Kasumi-1 (cell line): ENCODE measurements around the gene ANO1.
A peak's percentile ranks its signal among the peaks of the same experiment; 100 is the strongest.

ENCODE experiments used
- DNase-seq, 2 experiments: peaks; one replicate each; lab custom pipeline; 2025; lab: John Stamatoyannopoulos, UW

ANO1 gene

DNA sequence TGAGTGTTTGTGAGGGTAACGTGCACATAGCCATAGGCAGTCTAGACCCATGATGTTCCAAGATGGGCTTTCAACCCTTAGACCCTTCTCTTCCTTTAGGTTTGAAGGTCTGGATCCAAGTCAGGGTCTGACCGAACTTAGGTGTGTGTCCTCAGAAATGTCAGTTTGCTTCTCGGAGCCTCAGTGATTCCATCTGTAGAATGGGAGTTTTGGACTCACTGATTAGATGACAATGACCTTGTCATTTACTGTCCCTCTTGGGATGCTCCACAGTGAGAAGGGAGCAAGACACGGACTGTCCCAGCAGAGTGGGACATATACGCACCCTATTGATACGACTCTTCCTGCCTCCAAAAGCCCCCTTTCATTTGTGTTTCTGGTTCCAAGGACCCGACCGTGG is 37.7 kb downstream of the ANO1 start:
- no peak for DNase-seq

DNA sequence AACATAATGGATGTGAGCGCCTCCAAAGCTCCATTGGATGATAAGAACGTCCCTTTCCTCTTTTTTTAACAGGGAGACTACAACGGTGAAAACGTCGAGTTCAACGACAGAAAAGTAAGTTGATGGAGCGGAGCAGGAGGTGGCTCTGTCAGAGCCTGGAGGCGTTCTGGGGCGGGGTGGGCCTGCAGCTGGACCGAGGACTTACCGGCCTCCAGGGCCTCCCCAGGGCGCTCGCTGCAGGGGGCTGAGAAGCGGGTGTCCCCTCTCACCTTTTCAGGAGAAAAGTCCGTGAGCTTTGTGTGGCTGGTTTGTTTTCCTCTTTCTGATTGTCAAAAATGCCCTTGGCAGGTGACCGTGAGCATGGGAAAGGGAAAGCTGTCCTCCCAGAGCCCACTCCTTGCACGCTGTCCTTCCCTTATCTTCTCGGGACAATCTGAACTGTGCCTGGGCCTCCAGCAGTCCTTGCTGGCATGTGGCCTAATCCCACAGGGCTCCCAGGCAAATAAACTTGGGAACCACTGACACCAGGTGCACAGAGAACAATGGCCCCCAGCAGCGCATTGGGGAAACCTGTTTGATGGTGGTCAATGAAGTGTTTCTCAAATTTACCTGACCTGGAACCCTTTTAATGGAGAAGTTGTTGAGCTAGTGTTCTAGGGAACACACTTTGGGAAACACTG is 38.4 kb downstream of the ANO1 start:
- no peak for DNase-seq

DNA sequence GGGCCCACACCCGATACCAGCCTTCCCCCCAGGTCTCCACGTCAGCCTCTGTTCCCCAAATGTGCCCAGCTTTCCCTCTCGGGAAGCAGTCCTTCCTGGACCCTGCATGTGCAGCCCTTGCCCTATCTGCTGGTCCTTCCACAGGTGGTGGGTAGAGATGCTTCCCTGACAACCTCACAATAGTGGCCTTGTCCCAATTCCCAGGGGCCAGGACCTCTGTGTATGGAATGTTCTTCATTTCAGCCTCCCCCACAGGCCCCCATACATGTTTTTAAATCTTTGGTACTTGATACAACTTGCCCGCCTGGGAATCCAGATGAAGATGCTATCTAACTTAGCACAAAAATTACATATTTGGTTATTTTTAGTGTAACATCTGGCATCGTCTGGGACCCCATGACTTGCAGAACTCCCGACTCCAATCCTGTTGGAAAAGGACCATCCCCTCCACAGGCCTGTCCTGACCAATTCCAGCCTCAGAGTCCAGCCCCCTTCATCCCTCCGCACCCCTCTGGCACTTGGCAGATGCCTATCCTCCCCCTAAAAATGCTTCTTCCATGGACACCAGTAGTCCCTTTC is 39.5 kb downstream of the ANO1 start:
- DNase-seq: no peak

DNA sequence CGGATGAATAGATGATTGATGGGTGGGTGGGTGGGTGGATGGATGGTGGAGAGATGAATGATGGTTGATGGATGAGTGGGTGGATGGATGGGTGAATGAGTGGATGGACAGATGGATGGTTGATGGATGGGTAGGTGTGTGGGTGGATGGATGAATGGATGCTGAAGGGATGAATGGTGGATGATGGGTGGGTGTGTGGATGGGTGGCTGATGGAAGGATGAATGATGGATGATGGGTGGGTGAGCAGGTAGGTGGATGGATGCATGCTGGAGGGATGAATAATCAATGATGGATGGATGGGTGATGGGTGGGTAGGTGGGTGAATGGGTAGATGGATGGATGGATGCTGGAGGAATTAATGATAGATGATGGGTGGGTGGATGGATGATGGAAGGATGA is 40.5 kb downstream of the ANO1 start:
- DNase-seq: no peak

DNA sequence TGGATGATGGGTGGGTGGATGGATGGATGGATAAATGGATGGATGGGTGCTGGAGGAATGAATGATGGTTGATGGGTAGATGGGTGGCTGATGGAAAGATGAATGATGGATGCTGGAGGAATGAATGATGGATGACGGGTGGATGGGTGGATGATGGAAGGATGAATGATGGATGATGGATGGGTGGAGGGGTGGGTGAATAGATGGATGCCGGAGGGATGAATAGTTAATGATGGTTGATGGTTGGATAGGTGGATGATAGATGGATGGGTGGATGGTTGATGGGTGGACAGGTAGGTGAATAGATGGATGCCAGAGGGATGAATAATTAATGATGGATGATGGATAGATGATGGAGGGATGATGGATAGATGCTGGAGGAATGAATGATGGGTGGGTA is 41.4 kb downstream of the ANO1 start:
- no peak for DNase-seq

DNA sequence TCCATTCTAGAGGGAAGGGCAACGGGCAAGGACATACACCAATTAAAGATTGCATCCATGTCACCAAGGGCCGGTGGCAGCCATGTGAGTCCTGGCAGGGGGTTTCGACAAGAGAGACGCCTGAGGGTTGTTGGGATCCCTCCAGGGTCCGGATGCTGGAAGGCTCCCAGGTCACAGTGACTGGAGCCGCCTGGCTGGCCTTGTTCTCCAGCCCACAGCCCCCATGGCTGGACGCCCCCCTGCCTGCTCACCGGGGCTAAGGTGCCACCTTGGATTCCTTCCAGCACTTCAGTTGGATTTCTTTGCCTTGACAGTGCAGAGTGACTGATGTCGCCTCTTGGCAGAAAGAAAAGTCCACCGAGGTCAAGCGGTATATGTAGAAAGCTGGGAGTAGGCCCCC is 42.6 kb downstream of the ANO1 start:
- no peak for DNase-seq

DNA sequence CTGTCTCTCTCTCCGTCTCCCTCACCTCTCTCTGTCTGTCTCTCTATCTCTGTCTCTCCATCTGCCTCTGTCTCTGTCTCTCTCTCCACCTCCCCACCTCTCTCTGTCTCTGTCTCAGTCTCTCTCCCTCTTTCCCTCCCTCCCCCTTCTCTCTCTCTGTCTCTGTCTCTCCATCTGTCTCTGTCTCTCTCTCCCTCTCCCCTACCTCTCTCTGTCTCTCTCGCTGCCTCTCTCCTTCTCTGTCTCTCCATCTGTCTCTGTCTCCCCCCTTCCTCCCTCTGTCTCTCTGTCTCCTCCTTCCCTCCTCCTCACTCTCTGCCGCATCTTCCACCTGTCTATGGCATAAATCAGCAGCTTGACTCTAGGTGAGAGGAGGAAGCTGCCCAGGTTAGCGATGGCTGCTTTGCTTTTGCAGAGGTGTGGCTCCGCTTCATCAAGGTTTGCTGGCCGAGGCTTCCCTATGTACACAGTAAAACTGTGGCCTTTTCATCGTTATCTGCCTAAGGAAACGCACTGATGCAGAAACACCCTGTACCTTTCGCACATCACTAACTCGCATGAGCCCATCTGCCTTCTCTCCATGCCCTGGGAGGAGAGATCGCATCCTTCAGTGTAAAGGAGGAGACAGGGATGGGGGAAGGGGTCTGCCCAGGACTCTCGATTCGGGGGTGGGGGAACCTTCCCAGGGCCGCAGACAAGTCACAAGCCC is 44.5 kb downstream of the ANO1 start:
- DNase-seq: no peak

DNA sequence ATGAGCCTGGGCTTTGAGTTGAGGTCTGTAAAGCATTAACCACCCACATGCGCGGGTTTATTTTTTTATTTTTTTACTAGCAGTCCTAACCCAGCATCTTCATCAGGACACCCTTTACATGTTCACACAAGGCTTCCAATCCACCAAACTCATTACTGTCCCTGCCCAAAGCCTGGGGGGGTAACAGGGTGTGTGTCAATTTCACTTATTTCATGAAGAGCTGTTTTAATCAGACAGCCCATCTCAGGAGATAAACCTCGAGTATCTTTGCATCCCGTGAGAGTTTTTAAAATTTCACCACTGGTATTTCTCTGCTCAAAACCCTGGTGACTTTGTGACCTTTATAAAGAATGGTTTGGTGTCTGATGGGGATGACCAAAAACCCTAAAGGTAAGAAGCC is 45.6 kb downstream of the ANO1 start:
- no peak for DNase-seq

DNA sequence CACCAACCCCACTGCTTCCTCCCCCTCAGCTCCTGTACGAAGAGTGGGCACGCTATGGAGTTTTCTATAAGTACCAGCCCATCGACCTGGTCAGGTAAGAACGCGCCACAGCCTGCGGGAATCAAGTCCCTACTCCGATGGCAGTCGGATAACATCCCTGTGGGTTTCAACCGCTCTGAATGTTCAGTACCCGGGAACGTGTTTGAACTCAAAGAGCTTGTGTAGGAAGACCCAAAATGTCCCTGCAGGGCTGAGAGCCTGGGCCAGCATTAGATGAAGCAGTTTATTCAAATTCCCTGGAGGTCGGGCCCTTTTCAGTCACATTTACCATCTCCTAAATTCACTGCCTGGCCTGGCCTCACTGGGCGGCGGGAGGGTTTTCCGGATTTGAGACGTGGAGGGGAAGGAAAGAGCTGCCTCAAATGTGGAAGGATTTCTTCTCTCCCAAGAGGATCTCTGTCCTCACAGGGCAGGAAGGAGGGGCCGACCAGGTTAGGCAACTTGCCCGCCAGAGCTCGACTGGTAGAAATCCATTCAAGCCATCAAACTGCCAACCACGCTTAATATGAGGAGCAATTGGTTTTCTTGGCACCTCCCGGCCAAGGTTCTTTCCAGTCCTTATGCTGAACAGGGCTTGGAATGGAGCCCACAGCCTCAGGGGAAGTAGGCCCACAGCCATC is 46.3 kb downstream of the ANO1 start:
- DNase-seq: no peak

DNA sequence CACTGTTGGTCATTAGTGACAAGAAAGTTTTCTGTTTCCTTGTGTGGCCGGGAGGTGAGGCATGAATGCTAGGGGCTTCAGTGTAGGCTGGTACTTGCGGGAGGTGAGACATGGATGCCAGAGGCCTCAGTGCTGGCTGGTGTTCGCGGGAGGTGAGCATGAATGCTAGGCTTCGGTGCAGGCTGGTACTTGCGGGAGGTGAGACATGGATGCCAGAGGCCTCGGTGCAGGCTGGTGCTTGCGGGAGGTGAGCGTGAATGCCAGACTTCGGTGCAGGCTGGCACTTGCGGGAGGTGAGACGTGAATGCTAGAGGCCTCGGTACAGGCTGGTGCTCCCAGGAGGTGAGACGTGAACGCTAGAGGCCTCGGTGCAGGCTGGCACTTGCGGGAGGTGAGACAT is 48.4 kb downstream of the ANO1 start:
- no peak for DNase-seq

DNA sequence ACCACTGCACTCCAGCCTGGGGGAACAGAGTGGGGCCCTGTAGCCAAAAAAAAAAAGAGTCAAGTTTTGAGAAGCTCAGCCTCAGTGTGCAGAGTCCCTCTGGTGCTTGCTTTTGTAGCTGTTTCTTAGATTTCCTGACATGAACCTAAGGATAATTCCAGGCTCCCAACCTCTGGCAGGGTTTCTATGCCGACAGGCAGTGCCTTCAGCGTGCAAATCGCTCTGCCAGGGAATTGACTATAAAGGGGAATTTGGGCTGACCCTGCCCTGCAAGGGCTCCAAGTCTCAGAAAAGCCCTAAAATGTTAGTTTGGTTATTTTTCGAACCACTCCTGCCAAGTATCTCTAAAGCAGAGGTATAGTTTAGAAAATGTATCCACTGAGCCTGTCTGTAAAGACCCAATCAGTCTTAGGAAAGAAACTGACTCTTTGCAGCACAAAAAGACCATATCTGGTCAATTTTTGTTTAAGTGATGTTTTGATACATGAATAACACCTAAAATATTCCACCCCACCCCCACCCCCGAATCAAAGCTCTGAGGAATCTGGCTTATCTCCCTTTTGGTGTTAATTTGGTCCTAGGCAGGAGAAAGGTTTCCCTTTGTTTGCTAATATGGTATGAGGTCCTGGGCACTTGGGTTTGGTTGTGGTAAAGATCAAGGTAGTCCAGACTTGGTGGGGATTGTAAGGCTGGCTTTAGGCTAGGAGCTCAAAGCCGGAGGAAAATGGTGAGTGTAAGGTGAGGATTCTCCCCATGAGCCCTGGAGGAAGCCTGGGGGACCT is 49.7 kb downstream of the ANO1 start:
- DNase-seq: no peak

DNA sequence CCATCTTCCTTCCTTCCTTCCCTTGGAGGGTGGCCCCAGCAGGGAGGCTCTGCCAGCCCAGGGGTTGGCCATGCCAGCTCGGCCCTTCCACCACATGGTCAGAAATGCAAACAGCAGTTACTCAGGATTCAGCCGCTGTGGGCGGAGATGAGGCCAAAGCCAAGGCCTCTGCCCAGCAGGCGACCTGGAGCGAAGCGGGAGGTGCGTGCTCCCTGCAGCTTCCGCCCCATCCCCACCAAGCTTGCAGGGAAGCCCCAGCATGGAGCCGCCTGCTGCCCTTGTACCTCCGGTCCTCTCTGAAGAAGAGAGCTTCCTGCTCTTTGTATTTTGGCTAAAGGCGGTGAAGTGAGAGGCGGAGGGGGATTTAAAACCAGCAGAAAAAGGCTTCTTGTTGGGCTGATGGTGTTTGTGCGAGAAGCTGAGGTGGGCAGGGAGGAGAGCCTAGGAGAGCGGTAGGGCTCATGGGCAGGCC is 50.4 kb downstream of the ANO1 start:
- DNase-seq: no peak

DNA sequence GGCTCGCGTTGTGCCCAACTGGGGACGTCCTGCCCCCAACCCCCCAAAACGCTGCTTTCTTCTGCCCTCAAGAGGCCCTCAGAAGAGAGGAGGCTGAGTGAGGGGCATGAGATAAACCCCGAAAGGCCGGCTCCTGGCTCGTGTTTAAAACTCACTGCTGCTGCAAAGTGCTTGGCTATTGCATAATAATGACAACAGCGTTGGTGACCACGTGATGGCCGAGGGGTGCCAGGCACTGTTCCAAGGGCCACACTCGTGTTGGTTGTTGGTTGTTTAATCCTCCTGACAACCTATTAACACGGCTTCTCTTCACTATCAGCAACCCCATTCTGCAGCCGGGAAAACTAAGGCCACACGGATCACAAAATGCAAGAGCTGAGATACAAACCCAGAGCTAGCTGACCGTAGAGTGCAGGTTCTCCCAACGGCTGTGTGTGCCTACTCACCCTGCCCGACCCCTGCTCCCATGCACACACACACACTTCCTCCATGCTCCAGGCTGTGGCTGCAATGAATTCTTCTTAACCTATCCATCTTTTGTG is 51.0 kb downstream of the ANO1 start:
- no peak for DNase-seq

DNA sequence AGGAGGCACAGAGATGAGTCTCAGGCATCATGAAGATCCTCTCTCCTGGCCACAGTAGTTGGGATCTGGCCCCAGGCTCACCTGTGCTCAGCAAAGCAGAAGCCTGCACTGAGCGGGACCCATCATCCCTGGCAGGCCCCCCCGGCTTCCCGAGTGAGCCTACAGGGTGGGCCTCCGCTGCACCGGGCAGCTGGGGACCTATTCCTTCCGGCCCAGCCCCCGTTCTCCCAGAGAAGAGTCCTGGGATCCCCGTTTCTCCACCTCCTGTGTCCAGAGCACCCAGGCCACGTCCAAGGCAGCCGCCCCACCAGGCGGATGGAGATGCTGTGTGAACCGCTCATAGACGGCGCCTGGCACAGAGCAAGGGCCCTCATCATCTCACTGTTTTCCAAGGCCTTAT is 52.5 kb downstream of the ANO1 start:
- no peak for DNase-seq

DNA sequence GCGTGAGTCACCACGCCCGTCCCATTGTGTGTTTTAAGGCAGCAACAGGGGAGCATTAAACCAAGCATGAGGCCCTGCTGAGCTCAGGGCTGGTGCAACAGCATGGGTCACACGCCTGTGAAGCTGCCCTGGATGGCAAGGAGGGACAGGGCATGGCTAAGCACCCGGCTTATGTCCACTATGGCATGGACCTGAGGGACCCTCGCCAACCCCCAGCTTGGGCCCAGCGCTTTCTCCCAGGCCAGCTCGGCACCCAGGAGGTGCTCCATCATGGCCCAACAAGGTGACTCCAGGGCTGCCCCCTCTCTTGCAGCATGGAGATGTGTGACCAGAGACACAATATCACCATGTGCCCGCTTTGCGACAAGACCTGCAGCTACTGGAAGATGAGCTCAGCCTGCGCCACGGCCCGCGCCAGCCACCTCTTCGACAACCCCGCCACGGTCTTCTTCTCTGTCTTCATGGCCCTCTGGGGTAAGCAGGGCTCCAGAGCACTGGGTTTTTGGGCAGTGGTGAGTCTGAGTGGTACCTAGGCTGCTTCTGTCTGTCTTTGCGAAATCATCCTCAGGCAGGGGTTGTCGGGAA is 53.6 kb downstream of the ANO1 start:
- no peak for DNase-seq

DNA sequence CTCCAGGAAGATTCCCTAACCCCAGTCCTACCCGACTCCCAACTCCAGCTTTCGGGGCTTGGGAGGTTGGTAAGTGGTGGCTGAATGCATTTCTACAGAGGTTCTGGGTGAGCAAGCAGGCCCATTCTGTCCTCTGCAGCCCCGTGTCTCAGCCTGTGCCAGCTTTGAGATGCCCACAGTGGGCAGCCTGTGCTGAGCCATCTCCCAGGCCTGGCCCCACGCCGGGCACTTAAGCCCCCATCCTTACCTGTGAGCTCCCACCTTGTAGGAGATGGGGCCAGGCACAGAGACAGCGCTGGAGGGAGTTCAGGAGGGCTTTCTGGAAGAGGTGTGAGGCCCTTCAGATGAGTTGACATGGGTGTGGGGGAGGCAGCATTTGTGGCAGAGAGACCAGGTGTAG is 54.5 kb downstream of the ANO1 start:
- DNase-seq: no peak

DNA sequence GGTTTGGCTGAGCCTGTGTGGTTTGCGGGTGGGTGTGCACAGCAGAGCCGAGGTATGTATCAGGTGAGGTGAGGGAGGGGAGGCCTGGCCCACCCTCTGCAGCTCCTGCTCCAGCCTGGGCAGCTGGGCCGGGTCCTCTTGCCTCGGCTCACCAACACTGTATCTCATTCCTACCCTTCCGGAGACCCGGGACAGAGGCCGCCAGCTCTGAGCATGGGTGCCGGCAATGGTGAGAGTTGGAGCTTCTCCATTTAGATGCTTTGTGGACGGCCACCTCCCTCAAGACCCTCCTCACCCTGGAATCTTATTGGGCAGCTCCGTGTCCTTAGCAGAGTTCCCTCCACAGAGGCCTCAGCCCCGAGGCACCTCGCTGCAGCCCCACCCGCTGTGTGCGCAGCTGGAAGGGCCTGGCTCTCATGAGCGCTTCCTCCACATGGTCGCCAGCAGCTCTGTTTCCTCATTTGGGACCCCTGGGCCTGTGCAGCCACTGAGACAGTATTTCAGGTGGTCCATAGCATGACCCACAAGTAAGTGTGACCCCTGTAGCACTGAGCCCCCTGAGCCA is 55.7 kb downstream of the ANO1 start:
- DNase-seq: peak in 1 of 2 experiments; percentile 20

DNA sequence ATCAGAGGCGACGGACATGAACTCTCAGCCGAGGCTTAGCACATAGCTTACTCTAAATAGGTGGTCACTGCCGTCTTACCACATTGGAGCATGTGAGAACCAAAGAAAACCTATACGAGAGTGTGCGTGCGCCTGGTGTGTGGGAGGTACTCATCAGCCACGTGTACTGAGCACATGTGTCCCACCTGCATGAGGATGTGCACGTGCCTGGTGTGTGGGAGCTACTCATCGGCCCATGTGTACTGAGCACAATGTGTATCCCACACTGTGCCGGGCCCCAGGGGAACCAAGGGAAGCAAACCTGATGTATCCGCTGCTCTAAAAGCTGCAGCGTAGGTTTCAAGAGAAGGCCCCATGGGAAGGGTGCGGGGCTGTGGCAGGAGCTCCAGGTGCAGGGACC is 56.4 kb downstream of the ANO1 start:
- DNase-seq: no peak

DNA sequence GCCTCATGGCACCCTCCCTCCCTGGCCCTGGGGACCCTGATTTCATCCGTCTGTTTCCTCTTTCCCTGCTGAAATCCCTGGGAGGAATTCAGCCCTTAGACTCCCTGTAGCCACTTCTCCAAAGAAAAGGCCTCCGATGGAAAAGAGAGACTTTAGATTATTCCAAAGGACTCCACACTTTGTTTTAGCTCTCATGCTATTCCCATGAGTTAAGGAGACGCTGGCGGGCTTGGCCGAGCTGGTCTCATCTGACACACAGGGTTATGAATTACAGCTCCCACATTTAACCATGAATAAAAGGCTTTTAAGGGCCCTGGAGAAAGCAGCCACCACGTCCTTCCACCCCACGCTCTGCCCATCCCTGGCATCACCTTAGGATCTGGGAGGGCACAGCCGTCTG is 57.0 kb downstream of the ANO1 start:
- DNase-seq: no peak

DNA sequence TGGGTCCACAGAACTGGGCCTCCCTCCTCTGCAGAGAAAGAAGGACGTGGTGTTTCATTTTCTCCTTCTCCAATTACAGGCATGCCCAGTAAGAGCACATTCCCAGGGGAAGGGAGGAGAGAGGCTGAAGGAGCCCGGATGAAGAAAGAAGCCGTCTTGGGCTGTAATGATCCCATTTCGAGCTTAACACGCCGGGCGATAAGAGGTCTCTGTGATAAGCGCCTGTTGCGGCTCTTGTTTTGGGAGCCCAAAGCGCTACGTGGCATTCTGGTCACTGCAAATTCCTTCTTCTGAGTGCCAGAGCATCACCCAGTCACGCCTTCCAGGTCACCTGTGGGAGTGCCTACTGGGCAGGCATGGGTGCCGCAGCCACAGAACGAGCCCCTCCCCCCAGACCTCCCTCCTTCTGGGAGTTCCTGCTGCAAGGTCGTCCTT is 57.5 kb downstream of the ANO1 start:
- DNase-seq: no peak

DNA sequence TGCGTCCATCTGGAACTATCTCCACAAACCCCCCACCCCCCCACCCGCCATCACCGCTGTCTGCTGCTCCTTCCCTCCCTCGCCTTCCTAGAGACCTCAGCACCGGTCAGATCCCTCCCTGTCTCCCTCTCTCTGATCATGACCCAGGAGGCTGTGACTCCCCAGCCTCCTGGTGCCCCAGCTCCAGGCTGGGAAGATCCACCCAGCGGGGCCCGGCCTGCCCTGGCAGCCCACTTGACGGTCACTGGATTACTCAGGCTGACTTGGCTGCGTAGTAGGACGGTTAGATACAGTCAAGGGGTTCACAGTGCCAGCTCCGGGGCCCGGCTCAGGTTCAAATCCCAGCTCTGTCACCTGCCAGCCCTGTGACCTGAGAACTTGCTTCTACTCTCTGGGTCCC is 59.3 kb downstream of the ANO1 start:
- DNase-seq: no peak
